Activated gamma-delta T cell treated with Interleukin-2 at 50 U/mL for 16 hours (primary cell): ENCODE data around the gene TAS2R7.
"Not testable (repeated sequence)": the region's sequence is repeated elsewhere in the genome, so short reads cannot be mapped to it uniquely, and the experiment has no call there.

ENCODE experiments used
- DNase-seq: peaks from one replicate; pipeline ENCODE4 v3.0.0-alpha.2; 2020

TAS2R7 gene

GRCh38 chr12:10802587-10802986 is at the start of gene TAS2R7:
TAS2R7 (minus strand) TSS chr12:10802627; CDS start chr12:10802570, 57 bp downstream.
- no peak for DNase-seq

- no peak for DNase-seq
Observed at GRCh38 chr12:10851243-10851858, 48.9 kb upstream of the TAS2R7 start.

DNA sequence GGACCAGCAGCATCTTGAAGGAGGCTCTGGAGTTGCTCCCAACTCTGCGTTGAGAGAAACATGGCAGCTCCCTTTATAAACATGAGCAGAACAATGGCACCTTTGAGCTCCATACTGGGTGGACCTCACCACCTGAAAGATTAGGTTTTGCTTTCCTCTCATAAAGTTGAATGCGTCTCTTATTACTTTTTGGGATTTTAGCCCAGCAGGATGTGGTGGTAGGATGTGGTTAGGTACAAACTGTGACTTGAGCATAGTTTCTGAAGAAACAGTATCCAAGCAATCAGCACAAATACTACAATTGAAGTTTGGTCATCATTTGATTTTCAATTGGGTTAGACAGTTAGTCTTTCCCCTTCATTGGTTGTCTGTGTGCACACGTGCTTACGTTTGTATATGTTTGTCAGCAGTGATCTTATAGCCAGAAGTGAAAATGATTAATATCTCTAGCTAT is 47.0 kb upstream of the TAS2R7 start, which contains the start of gene PRR4:
PRR4 (minus strand) TSS at position 51 of the 454 bp plus-strand sequence; CDS start at position 13, 38 bp downstream.
- no peak for DNase-seq

DNA sequence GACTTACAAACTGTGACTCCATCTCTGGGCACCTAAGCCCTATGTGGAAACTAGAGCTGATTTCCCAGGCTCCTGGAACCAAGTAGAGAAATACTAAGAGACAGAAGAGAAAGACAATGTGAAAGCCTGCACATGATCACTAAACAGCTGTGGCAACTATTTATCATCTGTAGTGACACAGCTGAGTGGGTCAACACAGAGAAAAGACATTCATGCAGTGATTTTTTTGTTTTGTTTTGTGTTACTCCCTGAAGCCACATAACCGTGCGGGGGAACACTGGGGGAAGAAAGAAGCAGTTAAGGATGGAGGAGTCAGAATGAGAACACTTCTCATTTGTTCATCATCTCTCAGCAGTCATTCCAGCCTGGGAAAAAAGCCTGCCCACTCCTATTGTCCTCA is 45.3 kb upstream of the TAS2R7 start:
- DNase-seq: no peak

- DNase-seq: no peak
Observed at GRCh38 chr12:10842862-10843261, 40.4 kb upstream of the TAS2R7 start.

- DNase-seq: no peak
Observed at GRCh38 chr12:10838461-10838860, 36.0 kb upstream of the TAS2R7 start.

GRCh38 chr12:10829994-10830393 is 27.6 kb upstream of the TAS2R7 start:
- no peak for DNase-seq

DNA sequence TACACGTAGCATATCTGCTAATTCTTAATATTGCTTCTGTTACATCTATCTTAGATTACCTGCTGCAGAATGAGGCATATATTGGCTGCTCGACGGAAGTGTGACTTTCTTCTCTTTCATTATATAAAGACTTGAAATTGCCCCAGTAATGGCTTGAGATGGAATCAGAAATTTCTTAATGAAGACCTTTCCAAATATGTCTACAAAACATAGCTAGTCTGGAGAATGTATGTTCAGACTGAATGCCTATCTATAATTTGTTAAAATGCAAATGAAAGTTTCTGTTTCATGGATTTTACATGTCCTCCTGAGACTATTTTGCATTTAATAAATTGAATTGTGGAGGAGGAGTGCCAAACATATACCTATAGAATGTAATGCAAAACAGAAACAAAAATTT is 23.8 kb upstream of the TAS2R7 start, which contains the start of gene TAS2R10:
TAS2R10 (minus strand) TSS at position 101 of the 400 bp plus-strand sequence; CDS start at position 12, 89 bp downstream.
- DNase-seq: no peak

- DNase-seq: no peak
Observed at GRCh38 chr12:10824957-10825356, 22.5 kb upstream of the TAS2R7 start.

DNA sequence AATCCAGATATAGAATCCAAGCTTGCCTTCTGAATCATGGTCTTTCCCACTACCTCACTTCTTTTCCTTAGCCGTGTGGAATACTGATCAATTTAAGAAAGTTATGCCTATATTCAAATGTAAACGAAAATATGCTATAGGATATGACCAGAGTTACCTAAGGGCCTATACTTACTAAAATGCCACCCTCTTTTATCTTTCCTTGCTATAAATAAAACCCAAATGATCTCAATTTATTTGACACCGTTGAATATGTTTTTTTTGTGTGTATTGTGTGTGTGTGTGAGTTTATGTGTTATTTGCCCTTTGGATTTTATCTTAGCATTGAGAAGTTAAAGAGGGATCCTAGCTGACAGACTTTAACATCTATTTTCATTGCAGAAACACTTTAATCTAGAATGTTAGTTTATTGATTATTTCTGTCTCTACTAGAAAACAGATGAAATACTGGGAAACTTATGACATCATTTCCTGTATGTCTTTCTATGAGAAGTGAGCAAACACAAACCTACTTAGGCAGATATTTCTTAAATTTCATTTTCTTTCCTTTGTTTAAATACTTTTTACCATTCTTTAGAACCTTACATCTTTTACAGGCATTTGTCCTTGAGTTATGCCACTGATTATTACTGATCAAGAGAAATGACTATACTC is 9.6 kb upstream of the TAS2R7 start:
- no peak for DNase-seq

DNA sequence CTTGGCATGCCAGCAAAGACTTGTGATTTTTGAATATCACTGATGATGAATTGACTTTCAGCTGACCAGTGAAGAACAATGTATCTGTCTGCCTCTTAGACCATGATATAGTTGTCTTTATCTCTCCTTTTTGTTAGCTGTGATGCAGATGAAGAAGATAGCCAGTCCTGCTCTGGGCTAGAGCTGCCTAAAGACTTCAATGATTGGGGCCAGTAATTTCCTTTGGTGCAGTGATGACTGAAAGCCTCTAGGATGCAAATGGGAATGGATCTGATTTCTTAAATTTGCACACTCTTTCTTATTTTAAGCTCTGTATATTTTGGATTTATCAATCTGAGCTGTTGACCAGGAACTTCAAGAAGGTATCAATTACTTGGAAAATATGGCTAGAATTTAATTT is 7.6 kb upstream of the TAS2R7 start, which contains the start of gene TAS2R9:
TAS2R9 (minus strand) TSS at position 101 of the 400 bp plus-strand sequence; CDS start at position 8, 93 bp downstream.
- DNase-seq: no peak

- no peak for DNase-seq
Observed at GRCh38 chr12:10807186-10807585, 4.8 kb upstream of the TAS2R7 start, which contains the start of gene TAS2R8. TAS2R8 (minus strand) TSS chr12:10807286; CDS start chr12:10806980, 306 bp downstream.

- no peak for DNase-seq
Observed at GRCh38 chr12:10801741-10802140, 686 bp downstream of the TAS2R7 start.

DNA sequence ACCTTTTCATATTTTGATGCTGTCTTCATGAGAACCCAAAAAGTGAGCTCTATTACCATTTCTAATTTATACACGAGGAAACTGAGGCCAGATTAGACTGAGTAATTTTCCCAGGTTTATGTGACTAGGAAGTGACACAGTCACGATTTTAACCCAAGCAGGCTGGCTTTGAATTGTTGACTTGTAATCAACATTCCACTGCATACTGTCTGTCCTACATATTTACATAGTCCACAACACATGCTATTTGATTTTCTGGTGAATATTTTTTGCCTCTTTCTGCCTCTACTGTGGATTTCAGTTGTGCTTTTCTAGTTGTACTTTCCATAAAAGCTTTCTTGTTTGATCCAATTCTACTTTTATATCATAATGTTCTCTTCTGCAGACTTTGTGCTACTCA is 8.2 kb downstream of the TAS2R7 start:
- DNase-seq: no peak

GRCh38 chr12:10791769-10792168 is 10.7 kb downstream of the TAS2R7 start:
- DNase-seq: not testable (repeated sequence)

DNA sequence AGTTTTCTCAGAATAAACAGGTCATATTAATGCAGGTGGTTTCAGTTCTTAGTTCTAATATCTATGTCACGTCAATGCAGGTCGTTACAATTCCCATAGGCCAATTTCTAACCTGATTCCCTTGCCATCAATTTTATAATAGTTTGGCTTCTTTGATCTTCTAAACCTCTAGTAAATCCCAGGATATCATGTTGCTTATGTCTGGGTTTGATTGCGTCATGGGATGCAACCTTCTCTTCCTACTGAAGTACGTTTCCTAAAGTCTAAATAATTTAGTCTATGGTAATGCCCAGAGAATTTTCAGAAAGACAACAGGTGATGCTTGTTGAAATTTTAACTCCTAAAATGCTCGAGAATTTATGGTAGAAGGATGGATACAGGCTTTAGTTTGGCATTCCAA is 19.2 kb downstream of the TAS2R7 start:
- DNase-seq: no peak

- no peak for DNase-seq
Observed at GRCh38 chr12:10779103-10779502, 23.3 kb downstream of the TAS2R7 start.

- DNase-seq: no peak
Observed at GRCh38 chr12:10771132-10771733, 31.2 kb downstream of the TAS2R7 start.

DNA sequence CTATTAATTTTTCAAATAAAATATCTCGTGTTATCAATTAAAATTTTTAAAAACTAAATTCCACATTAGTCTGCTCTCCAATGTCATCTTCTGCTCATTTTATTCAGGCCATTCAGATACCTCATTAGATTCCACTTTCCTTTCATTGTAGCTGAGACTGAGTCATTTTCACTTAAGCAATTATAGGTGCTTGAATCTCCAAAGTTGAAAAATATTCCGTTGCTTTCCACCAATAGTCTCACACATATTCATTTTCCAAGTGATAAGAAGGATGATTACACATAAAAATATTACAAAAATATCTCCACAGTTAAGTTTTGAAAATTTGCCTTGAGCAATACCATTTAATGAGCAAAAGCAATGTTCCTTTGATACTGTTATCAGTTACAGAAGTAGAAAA is 42.8 kb downstream of the TAS2R7 start:
- no peak for DNase-seq

GRCh38 chr12:10756194-10756593 is 46.2 kb downstream of the TAS2R7 start:
- no peak for DNase-seq

GRCh38 chr12:10753059-10753458 is 49.4 kb downstream of the TAS2R7 start:
- no peak for DNase-seq
